ENCODE measurements around the gene CARMIL1.
A peak's percentile ranks its signal among the peaks of the same experiment; 100 is the strongest.

Gene CARMIL1

DNA sequence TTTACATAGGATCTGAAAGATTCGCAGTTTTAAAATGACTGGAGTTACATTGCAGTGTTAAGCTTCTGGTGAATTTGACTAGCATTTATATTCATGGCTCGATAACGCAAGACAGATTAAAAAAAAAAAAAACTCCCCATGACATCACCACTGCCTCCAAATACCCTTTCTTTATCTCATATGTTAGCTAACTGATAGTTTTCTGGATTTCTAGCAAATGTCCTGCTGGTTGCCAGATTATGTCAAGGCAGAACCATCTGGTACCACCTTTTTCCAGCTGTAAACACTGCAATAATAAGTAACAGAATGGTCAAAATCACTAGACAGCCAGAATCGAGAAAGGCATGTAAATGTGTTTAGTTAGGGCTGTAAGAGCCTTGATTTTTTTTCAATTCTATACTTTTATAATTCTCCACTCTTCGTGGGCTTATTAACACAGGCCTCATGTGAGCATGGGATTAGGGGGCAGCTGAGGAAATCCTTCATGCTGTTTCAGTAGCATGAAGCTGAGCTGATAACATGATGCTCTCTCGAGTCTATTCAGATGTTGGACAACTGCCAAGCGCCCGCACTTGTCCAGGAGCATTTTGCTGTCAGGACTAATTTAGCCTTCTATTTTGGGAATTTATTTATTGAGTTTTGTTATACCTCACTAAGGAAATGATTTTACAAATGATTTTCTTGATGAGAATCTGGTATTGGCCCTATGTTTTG is 206.8 kb downstream of the CARMIL1 start:
- peak; percentile 35 for DNase-seq

DNA sequence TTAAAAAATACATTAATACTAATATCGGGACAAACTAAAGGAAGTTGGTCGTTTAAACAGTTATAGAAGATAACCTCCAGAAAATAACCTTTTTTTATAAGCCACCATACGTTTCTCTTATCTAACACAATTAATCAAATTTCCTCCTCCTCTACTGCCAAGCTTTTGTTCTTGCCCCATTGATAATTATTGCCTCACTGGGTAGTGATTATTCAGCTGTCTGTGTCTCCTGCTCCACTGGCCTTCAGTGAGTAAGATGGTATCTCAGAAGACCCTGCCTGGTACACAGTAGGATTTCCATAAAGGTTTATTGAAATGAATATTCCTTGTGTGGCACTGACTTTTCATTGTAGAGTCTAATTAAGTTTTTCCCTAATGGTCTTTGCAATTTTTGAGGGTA is 207.4 kb downstream of the CARMIL1 start:
- no peak for DNase-seq

DNA sequence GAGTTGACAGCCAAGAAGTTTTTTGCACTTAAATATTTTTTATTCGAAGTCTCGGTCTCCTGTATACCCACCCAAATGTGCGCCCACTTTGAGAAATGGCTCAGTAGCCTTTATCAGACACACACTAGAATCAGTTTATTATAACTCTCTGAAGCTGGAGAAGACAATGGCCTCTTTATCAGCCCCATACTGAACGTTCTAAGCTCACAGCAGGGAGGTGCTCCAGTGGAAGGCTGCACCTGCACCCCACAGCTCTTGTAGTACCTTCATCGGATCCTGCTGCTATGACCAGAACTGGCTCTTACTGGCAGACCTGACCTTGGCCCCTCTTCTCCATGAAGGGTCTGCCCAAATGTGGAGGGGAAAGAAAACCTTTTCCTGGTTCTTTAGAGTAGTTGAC is 207.8 kb downstream of the CARMIL1 start:
- no peak for DNase-seq

DNA sequence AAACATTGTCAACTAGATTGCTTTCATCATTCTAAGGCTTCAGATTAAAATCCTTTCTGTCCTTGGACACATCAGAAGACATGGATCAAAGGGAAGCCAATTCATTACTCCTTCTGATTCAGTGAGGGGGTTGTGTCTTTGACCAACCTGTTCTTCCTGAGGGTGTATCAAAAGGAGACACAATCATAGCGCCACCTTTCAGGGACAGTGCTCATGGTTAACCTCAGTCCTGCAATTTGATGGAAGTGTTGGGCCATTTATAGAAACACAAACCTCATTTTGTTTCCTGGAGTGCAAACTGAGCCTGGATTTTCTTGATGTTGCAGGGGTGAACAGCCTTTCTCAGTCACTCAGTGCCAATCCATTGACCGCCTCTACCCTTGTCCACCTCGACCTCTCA is 209.0 kb downstream of the CARMIL1 start:
- no peak for DNase-seq

DNA sequence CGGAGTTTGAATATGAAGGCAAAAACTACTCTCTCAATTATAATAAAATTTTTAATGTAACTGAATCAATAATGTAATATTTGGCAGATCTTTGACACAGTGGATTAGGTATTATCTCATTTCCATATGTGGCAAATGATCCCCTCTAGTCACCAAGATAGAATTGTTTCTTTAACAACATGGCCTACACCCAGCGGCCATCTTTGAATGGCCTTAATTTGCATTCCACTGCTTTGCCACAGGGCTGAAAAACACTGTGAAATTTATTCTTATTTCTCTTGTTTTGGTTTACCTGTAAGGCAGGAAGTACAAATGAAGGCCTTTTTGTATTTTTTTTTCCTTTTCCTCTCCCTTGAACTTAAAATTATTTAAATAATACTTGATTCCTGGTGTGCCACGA is 210.2 kb downstream of the CARMIL1 start:
- no peak for DNase-seq

DNA sequence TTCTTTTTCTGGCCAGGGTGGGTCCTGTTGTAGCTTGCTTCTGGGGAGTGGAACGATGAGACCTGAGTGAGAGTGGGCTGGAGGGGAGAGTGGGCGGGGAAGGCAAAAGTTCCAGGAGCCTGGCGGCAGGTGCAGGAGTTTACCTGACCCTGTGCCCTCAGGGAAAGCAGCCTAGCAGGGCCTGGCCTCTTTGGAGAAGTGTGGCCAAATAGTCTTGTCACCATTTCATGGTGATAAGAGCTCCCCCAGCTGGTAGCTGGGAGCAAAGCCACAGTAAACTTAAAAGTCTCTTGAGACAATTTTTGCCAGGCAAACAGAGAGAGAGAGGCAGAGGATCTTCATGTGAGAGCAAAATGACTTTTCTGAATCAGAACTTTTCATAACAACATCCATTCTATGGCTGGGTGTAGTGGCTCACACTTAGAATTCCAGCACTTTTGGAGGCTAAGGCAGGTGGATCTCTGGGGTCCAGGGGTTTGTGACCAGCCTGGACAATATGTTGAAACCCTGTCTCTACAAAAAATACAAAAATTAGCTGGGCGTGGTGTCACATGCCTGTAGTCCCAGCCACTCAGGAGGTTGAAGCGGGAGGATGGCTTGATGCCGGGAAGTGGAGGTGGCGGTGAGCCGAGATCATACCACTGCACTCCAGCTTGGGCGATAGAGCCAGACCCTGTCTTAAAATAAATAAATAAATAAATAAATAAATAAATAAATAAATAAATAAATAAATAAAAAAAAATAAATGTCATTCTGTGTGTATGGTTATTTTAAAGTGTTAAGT is 211.0 kb downstream of the CARMIL1 start:
- DNase-seq: peak; percentile 72

DNA sequence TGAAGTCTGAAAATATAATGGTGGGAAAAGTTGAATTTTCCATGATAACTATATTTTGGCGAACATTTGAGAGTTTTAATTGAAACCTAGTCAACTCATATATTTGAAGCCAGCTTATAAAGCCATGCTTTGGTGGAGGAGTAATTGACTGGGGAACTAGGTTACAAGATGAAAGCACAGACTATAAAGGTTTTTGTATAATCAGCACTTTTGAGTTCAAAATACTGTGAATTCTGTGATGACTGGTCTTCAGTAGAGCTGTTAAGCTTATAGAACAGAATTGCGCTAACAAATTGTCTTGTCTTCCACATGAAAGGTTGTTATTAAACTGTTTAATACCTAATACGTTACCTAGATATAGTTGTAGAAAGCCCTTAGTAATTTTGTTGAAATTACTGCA is 213.8 kb downstream of the CARMIL1 start:
- DNase-seq: no peak

DNA sequence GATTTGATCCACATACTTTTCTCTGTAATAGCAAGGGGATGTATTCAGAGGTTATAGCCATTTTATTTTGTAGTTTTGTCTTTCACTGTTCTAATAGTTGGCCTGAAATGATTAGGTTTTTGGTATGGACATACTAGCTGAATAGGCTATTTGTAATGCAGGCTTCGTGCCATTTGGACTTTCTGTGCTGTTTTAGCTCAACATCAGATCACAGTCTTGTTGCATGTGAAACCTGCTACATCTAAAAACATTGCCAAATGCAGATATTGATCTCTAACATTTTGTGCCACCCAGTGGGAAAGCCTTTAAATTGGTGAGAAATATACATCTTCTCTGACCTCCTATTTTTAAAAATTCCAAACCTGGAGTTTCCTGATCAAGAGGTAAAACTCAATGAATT is 215.3 kb downstream of the CARMIL1 start:
- no peak for DNase-seq

DNA sequence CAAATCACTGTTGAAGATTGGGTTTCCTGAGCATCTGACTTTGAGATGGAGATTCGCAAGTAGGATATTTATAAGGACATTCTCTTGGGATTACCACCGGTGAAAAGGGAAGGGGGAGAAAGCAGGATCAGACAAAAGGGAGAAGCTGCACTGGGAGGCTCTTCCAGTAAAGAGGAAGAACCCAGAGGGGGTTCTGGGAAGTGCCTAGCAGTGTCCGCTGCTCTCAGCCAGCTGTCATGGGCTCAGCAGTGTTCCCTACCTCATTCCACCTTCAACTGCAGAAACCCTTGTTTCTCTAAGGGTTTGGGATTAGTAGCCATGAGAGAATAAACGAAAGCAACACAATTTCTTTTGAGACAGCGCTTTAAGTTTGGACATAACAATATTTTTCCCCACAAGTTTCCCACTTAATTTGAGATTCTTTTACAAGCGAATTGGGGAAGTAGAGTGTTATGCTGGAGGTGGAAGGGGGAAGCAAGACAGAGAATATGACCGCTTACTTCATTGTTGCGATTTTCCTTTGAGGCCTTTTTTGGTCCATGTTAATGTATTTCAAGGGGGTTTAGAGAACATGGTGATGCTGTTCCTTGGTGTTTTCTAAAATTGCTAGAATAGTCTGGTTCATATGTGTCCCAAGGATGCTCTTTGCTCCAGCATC is 218.3 kb downstream of the CARMIL1 start:
- no peak for DNase-seq

DNA sequence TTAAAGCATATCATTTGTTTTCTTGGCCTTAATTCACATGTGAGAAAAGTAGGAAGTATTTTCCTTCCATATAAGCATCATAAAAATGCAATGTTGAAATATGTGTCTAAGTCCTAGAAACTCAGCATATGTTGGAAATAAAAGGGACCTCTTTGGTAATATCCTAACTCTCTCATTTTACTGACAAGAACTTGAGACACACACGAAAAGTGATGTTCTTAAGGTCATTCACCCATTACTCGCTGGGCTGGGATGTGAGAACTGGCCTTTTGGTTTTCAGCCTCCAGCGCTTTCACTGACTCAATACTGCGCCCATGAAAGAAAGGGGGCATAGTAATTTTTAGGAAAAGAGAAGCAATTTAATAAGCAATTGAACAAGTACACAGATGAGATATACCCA is 219.3 kb downstream of the CARMIL1 start:
- no peak for DNase-seq

DNA sequence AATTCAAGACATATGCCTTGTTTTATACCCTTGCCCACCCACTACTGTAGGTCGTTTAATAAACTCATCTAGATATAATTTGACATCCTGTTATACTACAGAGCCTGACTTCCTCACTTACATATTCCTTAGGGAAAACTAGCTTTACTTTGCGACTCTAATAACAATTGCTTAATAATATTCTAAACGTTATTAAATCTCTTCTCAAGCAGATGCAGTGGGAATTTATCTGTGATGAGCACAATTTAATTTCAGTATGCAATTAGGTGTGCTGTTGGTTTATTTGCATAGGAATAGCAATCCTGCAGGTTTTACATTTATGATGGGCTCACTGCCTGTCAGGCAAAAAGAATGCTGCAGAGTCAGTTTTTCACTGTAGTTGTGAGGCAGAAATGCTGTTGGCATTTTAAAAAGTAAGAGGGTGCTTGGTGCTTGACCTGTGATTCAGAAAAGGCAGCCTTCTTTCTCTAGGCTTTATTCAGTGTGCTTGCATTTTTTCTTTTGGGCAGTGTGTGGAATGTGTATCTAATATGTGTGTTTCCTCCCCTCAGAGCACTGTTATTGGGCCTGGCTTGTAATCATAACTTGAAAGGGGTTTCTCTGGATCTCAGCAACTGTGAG is 220.6 kb downstream of the CARMIL1 start:
- DNase-seq: no peak

DNA sequence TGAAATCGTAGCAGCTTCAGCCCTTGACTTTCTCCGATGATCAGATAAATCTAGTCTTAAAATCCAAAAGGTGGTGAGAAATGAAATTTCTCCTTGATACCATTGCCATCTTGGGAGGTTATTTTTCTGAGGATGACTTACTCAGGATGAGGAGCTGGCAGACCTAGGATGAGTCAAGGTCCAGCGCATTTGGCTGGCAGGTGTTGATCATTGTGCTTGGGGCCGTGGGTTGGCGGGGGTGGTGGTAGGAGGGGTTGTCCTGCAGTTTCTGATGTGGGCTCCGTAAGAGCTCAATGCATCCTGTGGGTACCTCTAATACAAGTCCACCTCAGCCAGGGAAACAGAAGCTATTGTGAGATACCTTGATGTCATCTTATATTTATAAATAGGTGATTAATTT is 224.5 kb downstream of the CARMIL1 start:
- DNase-seq: no peak

DNA sequence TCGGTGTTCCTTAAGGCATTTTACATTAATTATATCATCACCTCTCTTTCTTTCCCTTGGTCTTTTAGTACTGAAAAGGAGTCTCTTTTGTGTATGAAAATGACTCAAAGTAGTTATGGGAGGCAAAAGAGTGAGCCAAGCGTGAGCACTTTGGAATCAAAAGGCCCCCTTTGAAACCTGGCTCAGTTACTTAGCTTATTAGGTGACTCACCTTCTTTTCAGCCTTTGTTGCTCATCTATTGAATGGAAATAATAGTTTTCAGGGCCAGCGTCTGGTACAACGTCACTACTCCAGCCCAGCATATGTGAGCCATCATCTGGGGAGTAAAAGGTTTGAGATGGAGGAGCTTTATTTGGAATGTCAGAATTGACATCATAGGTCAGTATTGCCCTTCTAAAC is 225.5 kb downstream of the CARMIL1 start:
- DNase-seq: peak; percentile 63

DNA sequence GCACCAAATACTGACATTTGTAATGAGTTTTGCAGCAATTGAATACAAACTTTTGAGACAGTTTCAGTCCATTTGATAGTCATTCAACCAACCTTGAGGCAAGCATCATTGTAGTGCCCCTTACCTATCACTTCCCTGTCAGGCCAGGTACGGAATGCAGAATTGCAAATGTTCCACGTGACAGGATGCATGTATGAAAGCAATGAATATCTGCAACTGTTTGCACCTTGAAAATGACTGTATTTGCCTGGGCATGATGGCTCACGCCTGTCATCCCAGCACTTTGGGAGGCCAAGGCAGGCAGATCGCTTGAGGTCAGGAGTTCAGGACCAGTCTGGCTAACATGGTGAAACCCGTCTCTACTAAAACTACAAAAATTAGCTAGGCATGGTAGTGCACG is 226.8 kb downstream of the CARMIL1 start:
- no peak for DNase-seq

DNA sequence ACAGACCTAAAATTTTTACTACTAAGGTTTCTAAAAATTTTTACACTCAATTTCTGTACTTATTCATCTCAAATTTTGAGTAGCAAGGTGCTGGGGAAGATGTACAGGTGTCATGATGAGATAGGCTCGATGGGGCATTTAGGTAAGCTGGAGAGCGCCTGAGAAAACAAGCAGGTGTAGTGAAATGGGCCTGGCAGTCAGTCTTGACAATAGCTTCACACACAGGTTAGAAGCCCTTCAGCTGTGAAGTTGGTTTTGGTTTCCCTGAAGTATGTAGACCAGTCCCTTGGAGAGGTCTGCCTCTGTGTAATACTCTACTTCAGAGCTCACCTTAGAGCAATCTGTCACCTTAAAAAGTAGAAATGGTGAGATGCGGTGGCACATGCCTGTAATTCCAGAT is 228.9 kb downstream of the CARMIL1 start:
- DNase-seq: no peak

DNA sequence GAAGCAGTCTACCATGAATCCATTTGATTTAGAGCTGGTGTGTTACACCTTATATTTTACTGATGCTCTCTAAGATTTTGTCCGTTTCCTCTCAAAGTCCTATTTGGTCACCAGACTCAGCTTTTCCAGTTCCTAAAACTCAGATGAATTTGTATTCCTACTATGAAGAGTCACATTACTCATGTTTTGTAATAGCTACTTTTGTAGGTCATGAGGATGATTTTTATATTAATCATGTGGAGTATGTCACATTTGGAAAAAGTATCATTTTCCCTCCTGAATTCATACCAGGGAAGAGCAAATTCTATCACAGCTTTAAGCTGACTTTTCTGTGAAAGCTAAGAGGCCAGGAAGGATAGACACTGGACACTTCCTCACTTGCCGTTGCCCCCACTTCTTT is 232.2 kb downstream of the CARMIL1 start:
- peak; percentile 27 for DNase-seq

DNA sequence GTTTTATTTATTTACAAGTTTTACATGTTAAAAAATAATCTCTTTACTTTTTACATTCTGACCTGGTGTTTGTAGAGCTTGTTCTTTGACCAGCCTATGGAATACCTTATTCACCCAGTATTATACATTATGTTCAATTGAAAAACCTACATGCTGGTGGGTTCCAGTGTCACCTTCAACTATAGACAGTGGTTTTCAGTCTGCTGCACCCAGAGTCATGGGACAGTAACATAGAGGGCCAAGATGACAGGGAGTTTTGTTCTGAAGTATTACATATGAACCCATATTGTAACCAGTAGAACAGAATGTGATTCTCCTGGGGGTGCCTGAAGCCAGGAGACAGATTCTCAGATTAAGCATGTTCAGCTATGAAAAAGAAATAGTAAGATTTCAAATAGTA is 233.4 kb downstream of the CARMIL1 start:
- no peak for DNase-seq

DNA sequence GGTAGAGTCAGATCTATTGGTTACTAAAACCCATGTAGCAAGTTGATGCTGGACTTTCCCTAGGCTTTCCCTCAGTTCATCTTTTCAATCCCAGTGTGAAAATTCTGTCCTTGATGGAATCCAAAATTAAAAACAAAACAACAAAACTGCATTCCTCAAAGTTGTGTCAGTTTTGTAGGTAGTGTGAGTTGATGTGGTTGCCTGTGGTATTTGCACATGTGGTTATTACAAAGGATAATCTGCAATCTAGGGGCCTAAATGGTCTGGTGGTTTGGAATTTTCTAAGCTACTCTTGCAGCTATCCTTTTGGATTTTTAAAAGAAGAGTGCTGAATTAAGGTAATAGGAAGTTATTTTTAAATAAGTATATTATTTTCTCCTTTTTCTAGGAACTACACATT is 240.7 kb downstream of the CARMIL1 start:
- peak; percentile 8 for DNase-seq

DNA sequence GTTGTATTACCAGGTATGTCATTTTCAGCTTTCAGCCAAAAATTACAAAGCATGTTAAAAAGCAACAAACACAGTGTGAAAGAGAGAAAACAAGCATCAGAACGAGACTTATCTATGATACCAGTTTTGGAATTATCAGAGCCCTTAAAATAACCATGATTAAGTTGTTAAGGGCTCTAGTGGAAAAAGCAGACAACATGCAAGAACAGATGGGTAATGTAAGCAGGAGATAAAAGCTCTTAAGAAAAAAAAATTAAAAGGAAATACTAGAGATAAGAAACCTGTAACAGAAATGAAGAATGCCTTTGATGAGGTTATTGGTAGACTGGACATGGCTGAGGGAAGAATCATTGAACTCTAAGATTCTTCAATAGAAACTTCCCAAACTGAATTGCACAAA is 245.4 kb downstream of the CARMIL1 start:
- no peak for DNase-seq

DNA sequence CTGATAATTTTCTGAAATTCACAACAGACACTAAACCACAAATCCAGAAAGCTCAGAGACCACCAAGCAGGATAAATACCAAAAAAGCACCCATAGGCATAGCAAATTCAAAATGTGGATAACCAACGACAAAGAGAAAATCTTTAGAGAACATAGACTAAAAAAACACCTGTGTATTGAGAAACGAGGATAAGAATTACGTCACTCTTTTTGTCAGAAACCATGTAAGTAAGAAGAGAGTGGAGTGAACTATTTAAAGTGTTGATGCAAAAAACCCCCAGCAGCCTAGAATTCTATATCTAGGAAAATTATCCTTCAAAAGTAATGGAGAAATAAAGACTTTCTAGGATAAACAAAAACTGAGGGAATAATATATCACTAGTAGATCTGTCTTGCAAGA is 245.9 kb downstream of the CARMIL1 start:
- DNase-seq: no peak

DNA sequence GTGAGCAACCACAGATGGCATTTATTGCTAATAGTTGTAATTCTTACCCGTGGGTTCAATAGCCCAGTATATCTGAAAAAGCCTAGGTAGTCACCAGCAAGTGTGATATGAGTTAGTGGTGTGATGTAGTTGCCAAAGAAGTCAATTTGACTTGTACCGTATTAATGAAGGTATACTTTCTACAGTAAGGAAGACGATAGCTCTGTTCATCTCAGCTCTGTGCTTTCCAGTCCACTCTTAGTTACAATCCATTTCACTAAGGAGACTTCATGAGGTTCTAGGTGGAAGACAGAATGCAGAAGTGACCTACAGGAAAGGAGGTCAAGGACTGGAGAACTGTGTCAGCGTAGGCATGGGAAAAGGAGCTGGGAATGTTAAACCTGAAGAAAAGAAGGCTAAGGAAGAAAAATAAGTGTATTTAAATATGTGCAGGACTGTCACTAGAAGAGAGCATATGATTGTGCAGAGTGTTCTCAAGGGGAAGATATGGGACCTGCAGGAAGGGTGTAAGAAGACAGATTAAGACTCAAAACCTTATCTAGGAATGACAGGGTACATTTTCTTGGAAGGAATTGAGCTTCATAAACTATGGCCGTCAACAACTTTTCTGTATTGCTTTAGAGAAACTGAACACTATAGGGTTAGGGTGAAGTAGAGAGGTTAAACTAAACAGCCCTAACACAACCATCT is 255.9 kb downstream of the CARMIL1 start:
- DNase-seq: no peak

DNA sequence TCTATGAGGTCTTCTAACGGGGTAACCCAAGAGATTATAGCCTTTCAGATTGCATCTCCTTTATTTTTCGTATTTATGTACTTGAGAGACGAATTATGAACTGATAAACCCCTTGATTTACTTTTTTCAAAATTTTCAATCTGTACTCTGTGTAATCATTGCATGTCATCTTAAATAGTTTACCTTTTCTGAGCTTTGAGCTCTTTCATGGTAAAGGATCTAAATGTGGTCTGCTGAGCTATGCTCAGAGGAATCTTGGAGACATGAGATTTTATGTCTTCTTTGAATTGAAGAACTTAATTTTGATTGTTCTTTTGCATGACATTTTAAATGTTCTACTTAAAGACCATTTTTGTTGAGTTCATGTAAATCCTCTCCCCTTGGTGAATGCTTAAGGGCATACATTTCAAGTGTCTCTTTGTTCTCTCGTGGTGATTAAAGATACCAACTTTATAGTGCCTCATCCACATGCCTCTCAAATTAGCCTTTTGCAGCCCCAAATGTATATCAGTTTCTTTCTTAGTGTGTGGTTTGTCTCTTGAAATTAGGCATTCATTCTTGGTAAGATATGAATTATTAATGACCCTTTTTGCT is 256.6 kb downstream of the CARMIL1 start:
- no peak for DNase-seq

DNA sequence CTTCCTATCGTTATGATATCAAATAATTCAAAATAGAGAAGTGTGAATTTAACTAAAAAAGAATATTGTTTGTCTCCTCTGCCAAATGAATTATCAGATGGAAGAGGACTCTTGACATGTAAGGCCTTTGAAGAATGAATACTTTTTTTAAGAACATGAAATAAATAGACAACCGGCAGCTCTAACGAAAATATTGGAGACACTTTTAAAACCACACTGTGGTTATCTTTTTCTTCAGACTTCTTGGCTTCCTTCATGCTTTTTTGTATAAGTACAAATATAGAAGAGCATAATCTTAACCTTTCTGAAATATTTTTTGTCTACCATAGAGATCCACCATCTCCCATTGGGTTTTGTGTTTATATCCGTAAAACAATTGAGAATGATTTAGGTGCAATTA is 257.6 kb downstream of the CARMIL1 start:
- no peak for DNase-seq

All from fibroblast of skin of right biceps (primary cell).